PC-3 (cell line): ENCODE measurements around the gene CADPS2.

ENCODE experiments used
- EZH2phosphoT487 ChIP-seq: fragments of 300-600 bp; sonication (generic); IDR thresholded peaks from 2 replicates; pipeline ENCODE4 v1.6.1; 2018; ENCODE audit warnings: mild to moderate bottlenecking, antibody characterized with exemption, low read length, borderline replicate concordance
- TF ChIP-seq, protein P1 (sequence below): fragments of 300-600 bp; sonication (generic); conservative IDR thresholded peaks from 2 replicates; pipeline ENCODE4 v1.5.1; 2017; ENCODE audit warnings: antibody characterized with exemption, low read depth, mild to moderate bottlenecking, low read length

GRCh38 chr7:122412883-122413282 is 473.4 kb downstream of the CADPS2 start:
- TF ChIP-seq EZH2phosphoT487 = no peak
- TF ChIP-seq, protein P1, sequence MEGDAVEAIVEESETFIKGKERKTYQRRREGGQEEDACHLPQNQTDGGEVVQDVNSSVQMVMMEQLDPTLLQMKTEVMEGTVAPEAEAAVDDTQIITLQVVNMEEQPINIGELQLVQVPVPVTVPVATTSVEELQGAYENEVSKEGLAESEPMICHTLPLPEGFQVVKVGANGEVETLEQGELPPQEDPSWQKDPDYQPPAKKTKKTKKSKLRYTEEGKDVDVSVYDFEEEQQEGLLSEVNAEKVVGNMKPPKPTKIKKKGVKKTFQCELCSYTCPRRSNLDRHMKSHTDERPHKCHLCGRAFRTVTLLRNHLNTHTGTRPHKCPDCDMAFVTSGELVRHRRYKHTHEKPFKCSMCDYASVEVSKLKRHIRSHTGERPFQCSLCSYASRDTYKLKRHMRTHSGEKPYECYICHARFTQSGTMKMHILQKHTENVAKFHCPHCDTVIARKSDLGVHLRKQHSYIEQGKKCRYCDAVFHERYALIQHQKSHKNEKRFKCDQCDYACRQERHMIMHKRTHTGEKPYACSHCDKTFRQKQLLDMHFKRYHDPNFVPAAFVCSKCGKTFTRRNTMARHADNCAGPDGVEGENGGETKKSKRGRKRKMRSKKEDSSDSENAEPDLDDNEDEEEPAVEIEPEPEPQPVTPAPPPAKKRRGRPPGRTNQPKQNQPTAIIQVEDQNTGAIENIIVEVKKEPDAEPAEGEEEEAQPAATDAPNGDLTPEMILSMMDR = no peak
